Measurements from ENCODE around the gene CIITA.

The CIITA gene

GRCh38 chr16:10972108-10972818 is 95.3 kb downstream of the CIITA start:
- H3K9me3 ChIP-seq (ENCODE audit: control insufficient read depth, insufficient read depth, low read length), result no peaks in the 10 kb centered on the region
- no peak overlapping the region for H3K4me3 ChIP-seq (ENCODE audit: low read depth, low read length)
- peak overlapping the region; percentile 0 for H3K9ac ChIP-seq (ENCODE audit: low read depth, low read length)
- peaks cover 3% of the 10 kb centered on the region for H3K4me1 ChIP-seq (ENCODE audit: control insufficient read depth, insufficient read depth, low read length)
- H3K36me3 ChIP-seq (ENCODE audit: control insufficient read depth, insufficient read depth, low read length), result no peaks in the 10 kb centered on the region
- no peaks in the 10 kb centered on the region for H3K27me3 ChIP-seq (ENCODE audit: control insufficient read depth, insufficient read depth, low read length)

- no peak overlapping the region for H3K9ac ChIP-seq (ENCODE audit: low read depth, low read length)
- peaks cover 3% of the 10 kb centered on the region for H3K4me1 ChIP-seq (ENCODE audit: control insufficient read depth, insufficient read depth, low read length)
- H3K4me3 ChIP-seq (ENCODE audit: low read depth, low read length), result no peak overlapping the region
- H3K36me3 ChIP-seq (ENCODE audit: control insufficient read depth, insufficient read depth, low read length), result no peaks in the 10 kb centered on the region
- no peaks in the 10 kb centered on the region for H3K27me3 ChIP-seq (ENCODE audit: control insufficient read depth, insufficient read depth, low read length)
- no peaks in the 10 kb centered on the region for H3K9me3 ChIP-seq (ENCODE audit: control insufficient read depth, insufficient read depth, low read length)
Observed at GRCh38 chr16:10972819-10973464, 95.9 kb downstream of the CIITA start.

DNA sequence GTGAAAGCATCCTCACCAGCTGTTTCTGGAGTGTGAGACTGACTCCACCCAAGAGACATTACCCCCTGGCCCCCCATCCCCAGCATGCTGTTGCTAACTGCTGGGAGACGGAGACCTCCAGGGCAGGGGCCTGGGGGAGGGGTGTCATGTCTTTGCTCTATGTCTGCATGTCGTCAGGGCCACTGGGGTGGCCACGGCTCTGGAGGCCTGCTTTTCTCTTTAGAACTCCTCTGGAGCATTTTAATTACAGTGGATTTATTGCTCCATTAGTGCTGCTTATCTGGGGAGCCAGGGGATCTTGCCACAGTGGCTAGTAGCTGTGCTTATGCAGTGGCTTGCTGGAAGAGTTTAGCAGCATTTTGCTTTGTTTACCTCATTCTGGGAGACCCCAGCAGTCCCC is 99.6 kb downstream of the CIITA start:
- Histone ChIP-seq H3K9me3 (ENCODE audit: control insufficient read depth, insufficient read depth, low read length) (no peaks in the 10 kb centered on the region), H3K27me3 (ENCODE audit: control insufficient read depth, insufficient read depth, low read length) (no peaks in the 10 kb centered on the region), H3K4me1 (ENCODE audit: control insufficient read depth, insufficient read depth, low read length) (peaks cover 3% of the 10 kb centered on the region), H3K36me3 (ENCODE audit: control insufficient read depth, insufficient read depth, low read length) (no peaks in the 10 kb centered on the region), H3K4me3 (ENCODE audit: low read depth, low read length) (no peak overlapping the region), H3K9ac (ENCODE audit: low read depth, low read length) (no peak overlapping the region)

GRCh38 chr16:10978124-10978523 is 101.1 kb downstream of the CIITA start:
- no peak overlapping the region for H3K9ac ChIP-seq (ENCODE audit: low read depth, low read length)
- H3K4me1 ChIP-seq (ENCODE audit: control insufficient read depth, insufficient read depth, low read length), result no peaks in the 10 kb centered on the region
- H3K4me3 ChIP-seq (ENCODE audit: low read depth, low read length), result no peak overlapping the region
- H3K9me3 ChIP-seq (ENCODE audit: control insufficient read depth, insufficient read depth, low read length), result no peaks in the 10 kb centered on the region
- no peaks in the 10 kb centered on the region for H3K36me3 ChIP-seq (ENCODE audit: control insufficient read depth, insufficient read depth, low read length)
- no peaks in the 10 kb centered on the region for H3K27me3 ChIP-seq (ENCODE audit: control insufficient read depth, insufficient read depth, low read length)

- H3K4me1 ChIP-seq (ENCODE audit: control insufficient read depth, insufficient read depth, low read length), result no peaks in the 10 kb centered on the region
- no peaks in the 10 kb centered on the region for H3K27me3 ChIP-seq (ENCODE audit: control insufficient read depth, insufficient read depth, low read length)
- H3K36me3 ChIP-seq (ENCODE audit: control insufficient read depth, insufficient read depth, low read length), result peaks cover 3% of the 10 kb centered on the region
- no peak overlapping the region for H3K9ac ChIP-seq (ENCODE audit: low read depth, low read length)
- H3K4me3 ChIP-seq (ENCODE audit: low read depth, low read length), result no peak overlapping the region
- H3K9me3 ChIP-seq (ENCODE audit: control insufficient read depth, insufficient read depth, low read length), result no peaks in the 10 kb centered on the region
Observed at GRCh38 chr16:10978871-10979446, 102.0 kb downstream of the CIITA start.

- no peaks in the 10 kb centered on the region for H3K4me1 ChIP-seq (ENCODE audit: control insufficient read depth, insufficient read depth, low read length)
- no peak overlapping the region for H3K4me3 ChIP-seq (ENCODE audit: low read depth, low read length)
- no peaks in the 10 kb centered on the region for H3K27me3 ChIP-seq (ENCODE audit: control insufficient read depth, insufficient read depth, low read length)
- no peaks in the 10 kb centered on the region for H3K9me3 ChIP-seq (ENCODE audit: control insufficient read depth, insufficient read depth, low read length)
- peaks cover 3% of the 10 kb centered on the region for H3K36me3 ChIP-seq (ENCODE audit: control insufficient read depth, insufficient read depth, low read length)
- no peak overlapping the region for H3K9ac ChIP-seq (ENCODE audit: low read depth, low read length)
Observed at GRCh38 chr16:10979717-10980601, 103.0 kb downstream of the CIITA start.

GRCh38 chr16:10980813-10981212 is 103.8 kb downstream of the CIITA start:
- no peaks in the 10 kb centered on the region for H3K4me1 ChIP-seq (ENCODE audit: control insufficient read depth, insufficient read depth, low read length)
- peaks cover 3% of the 10 kb centered on the region for H3K36me3 ChIP-seq (ENCODE audit: control insufficient read depth, insufficient read depth, low read length)
- H3K4me3 ChIP-seq (ENCODE audit: low read depth, low read length), result no peak overlapping the region
- no peaks in the 10 kb centered on the region for H3K9me3 ChIP-seq (ENCODE audit: control insufficient read depth, insufficient read depth, low read length)
- H3K27me3 ChIP-seq (ENCODE audit: control insufficient read depth, insufficient read depth, low read length), result no peaks in the 10 kb centered on the region
- no peak overlapping the region for H3K9ac ChIP-seq (ENCODE audit: low read depth, low read length)

- H3K27me3 ChIP-seq (ENCODE audit: control insufficient read depth, insufficient read depth, low read length), result no peaks in the 10 kb centered on the region
- no peak overlapping the region for H3K4me3 ChIP-seq (ENCODE audit: low read depth, low read length)
- no peak overlapping the region for H3K9ac ChIP-seq (ENCODE audit: low read depth, low read length)
- H3K36me3 ChIP-seq (ENCODE audit: control insufficient read depth, insufficient read depth, low read length), result peaks cover 3% of the 10 kb centered on the region
- no peaks in the 10 kb centered on the region for H3K4me1 ChIP-seq (ENCODE audit: control insufficient read depth, insufficient read depth, low read length)
- no peaks in the 10 kb centered on the region for H3K9me3 ChIP-seq (ENCODE audit: control insufficient read depth, insufficient read depth, low read length)
Observed at GRCh38 chr16:10981697-10982216, 104.8 kb downstream of the CIITA start.

- H3K9ac ChIP-seq (ENCODE audit: low read depth, low read length), result no peak overlapping the region
- H3K4me1 ChIP-seq (ENCODE audit: control insufficient read depth, insufficient read depth, low read length), result no peaks in the 10 kb centered on the region
- H3K36me3 ChIP-seq (ENCODE audit: control insufficient read depth, insufficient read depth, low read length), result peaks cover 3% of the 10 kb centered on the region
- no peak overlapping the region for H3K4me3 ChIP-seq (ENCODE audit: low read depth, low read length)
- H3K27me3 ChIP-seq (ENCODE audit: control insufficient read depth, insufficient read depth, low read length), result no peaks in the 10 kb centered on the region
- H3K9me3 ChIP-seq (ENCODE audit: control insufficient read depth, insufficient read depth, low read length), result no peaks in the 10 kb centered on the region
Observed at GRCh38 chr16:10982465-10983150, 105.6 kb downstream of the CIITA start.

DNA sequence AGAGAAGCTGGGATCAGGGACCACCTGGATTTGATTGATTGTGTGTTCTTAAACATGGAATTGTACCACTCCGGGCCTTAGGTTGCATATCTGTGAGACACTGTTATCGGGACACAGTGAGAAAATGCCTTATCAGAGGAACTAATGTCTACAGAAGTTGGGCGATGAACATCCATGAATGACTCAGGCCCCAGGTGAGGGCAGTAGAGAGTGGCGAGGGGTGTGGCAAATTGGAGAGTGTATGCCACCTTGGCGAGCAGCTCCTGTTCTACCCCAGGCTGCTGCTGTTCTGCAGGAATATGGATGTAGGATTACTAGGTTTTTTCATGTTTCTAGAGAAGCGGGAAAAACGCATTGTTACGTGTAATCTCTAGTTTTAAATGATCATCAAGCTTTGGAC is 106.2 kb downstream of the CIITA start:
- Histone ChIP-seq H3K9ac (ENCODE audit: low read depth, low read length) (no peak overlapping the region), H3K36me3 (ENCODE audit: control insufficient read depth, insufficient read depth, low read length) (peaks cover 3% of the 10 kb centered on the region), H3K4me1 (ENCODE audit: control insufficient read depth, insufficient read depth, low read length) (no peaks in the 10 kb centered on the region), H3K4me3 (ENCODE audit: low read depth, low read length) (no peak overlapping the region), H3K27me3 (ENCODE audit: control insufficient read depth, insufficient read depth, low read length) (no peaks in the 10 kb centered on the region), H3K9me3 (ENCODE audit: control insufficient read depth, insufficient read depth, low read length) (no peaks in the 10 kb centered on the region)

DNA sequence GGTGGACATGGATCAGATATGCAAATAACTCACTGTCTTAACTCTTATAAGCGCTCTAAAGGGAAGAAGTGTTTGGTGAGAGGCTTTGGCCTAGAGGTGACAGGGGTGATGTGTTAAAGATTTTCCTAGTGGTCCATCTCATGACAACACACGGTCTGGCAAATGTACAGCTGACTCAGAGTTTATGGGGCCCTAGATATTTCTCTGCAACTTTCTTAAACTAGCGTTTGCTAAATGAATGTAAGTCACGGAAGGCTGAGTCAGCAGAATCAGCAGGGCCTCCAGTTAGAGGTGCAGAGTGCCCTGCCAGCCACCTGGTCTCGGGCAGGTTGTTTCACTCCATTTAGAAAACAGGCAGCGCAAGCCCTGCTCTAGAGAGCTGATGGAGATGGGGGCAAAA is 107.5 kb downstream of the CIITA start:
- Histone ChIP-seq H3K4me1 (ENCODE audit: control insufficient read depth, insufficient read depth, low read length) (no peaks in the 10 kb centered on the region), H3K36me3 (ENCODE audit: control insufficient read depth, insufficient read depth, low read length) (peaks cover 3% of the 10 kb centered on the region), H3K9ac (ENCODE audit: low read depth, low read length) (no peak overlapping the region), H3K9me3 (ENCODE audit: control insufficient read depth, insufficient read depth, low read length) (no peaks in the 10 kb centered on the region), H3K27me3 (ENCODE audit: control insufficient read depth, insufficient read depth, low read length) (no peaks in the 10 kb centered on the region), H3K4me3 (ENCODE audit: low read depth, low read length) (no peak overlapping the region)
